HPDE6-E6E7 (cell line): ENCODE measurements around the gene UBAP1.
"Not testable (repeated sequence)": the region's sequence is repeated elsewhere in the genome, so short reads cannot be mapped to it uniquely, and the experiment has no call there.

Experiments
- DNase-seq: peaks from one replicate; pipeline ENCODE4 v3.0.0; 2011; ENCODE audit warnings: missing footprints; ENCODE audit errors: extremely low spot score

UBAP1 gene

DNA sequence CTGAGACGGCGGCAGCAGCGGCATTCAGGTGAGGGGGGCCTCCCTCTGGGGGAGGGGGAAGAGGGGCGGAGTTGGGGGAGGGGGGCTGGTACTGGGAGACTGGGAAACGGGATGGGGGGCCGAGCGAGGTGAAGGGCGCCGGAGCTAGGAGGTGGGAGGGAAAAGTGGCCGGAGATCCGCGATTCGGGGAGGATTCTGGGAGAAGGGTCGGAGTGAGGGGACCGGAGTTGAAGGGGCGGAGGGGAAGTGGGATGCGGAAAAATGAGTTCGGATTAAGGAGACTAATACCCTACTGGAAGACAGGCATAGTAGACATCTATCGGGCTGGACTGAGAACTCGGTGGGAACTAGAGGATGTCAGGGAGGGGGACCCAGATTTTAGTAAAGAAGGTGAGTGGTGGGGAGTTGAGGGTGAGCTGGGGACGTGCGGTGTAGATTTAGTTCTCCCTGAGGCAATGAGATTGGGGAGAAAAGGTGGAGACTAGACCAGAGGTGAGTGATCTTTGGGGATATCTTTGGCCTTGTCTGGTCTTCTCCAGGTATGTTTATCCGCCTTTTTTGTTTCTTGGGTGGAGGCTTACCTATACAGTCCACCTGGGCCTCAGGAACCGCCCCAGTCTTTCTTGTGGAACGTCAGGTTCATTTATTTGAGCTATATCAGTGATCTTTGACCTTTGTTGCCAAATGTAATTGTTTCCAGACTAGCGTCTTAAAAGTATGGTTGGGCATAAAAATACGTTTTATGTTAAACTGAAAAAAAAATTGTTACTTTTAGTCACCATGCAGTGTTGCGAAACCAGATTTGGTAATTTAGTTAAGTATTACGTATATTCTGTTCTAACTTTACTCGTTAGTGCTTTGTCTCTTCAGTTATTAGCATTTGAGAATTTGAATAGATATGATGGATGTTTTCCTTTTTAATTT is 632 bp downstream of the UBAP1 start:
- peak; percentile 25 for DNase-seq

DNA sequence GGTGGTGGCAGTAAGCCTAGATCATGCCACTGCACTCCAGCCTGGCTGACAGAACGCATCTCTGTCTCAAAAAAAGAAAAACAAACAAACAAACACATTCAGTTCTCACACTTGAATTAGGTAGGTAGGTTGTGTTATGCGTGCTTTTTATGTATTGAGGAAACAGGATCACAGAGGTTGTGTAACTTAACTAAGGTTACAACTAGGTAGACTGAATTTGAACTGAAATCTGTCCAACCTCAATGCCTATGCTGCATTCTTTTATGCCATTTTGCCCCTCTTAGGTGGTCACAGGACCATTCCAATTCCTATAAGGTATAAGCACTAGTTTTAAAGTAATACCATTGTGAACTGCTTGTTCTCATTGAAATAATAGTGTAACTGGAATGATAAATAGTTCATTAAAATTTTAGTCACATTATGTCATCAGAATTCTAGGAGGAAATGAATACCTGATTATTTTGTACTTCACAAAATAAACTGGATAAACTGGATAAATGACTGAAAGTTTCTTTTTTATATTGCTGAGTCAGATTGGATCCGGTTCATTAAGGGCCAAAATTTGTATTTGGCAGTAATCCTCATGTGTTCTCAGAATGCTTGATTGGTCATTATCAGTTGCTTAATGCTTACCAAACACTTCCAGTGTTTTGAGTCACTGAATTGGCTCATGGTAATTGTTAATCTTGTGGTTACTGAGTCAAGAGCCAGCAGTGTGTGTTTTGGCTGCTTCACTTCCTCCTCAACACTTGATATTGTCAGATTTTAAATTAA is 7.1 kb downstream of the UBAP1 start:
- peak; percentile 85 for DNase-seq

DNA sequence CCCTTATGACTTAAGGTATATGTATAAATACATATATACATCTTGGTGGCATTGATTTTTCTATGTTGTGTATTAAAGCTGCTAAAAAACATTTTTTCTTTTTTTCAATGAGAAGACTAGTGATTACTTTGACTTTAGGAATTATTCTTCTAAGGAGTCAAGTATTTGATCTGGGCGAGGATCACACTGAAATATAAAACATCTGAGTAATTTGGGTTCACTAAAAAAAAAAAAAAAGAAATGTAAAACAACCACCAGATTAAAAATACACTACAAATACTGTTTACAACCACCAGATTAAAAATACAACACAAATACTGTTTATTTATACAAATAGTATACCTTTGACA is 9.0 kb downstream of the UBAP1 start:
- DNase-seq, result no peak

DNA sequence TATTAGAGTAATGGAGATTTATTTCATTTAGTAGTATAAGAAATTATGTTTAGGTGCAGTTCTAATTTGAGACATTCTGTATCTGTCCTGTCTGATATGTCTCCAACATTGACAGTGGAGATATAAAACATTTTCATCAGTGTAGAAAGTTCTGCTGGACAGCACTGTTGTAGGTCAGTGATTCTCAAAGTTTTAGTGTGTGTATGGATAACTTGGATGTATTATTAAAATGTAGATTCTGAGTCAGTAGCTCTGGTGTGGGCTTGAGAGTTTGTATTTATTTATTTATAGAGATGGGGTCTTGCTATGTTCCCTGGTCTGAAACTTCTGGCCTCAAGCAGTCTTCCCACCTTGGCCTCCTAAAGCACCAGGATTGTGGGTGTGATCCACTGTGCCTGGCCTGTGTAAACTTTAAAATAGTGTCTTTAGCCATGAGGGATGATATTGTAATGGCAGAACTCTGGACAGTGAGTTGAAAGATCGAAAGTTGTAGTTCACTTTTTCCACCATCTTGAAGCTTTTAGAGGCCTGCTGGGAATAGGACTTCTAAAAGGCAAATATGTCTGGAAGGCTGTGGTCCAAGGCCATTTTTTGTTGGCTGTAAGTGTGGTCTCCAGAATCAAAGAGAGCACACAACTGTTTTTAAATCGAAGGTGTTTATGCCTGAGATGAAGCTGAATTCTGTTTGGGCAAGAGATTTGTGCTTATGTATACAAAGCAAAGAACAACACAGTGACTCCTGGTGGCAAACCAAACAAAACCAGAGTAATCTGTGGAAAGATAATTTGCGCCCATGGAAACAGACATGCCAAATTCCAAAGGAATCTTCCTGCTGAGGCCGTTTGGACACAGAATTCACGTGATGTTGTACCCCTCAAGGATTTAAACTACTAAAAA is 12.4 kb downstream of the UBAP1 start:
- DNase-seq, result no peak

DNA sequence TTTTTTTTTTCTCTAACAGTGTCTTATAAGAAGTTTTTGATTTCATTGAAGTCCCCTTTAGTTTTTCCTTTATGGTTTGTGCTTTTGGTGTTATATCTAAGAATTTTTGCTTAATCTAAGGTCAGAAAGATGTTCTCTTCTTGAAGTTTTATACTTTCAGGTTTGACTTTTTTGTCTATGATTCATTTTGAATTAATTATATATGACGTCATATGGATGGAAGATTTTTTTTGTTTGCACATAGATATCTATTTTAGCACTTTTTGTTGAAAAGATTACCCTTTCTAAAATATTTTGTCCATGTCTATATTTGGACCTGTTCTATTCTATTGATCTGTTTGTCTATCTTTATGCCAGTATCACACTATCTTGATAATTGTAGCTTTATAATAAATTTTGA is 16.3 kb downstream of the UBAP1 start:
- DNase-seq, result no peak

DNA sequence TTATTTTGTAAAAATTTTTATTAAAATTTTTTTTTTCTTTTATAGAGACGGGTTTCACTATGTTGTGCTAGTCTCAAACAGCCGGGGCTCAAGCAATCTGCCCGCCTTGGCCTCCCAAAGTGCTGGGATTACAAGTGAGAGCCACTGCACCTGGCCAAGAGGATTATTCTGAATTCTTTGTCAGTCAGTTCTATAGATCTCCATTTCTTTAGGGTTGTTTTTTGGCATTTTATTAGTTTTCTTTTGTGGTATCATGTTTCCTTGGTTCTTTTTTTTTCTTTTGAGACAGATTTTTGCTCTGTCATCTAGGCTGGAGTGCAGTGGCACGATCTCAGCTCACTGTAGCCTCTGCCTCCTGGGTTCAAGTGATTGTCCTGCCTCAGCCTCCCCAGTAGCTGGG is 18.4 kb downstream of the UBAP1 start:
- DNase-seq, result not testable (repeated sequence)

DNA sequence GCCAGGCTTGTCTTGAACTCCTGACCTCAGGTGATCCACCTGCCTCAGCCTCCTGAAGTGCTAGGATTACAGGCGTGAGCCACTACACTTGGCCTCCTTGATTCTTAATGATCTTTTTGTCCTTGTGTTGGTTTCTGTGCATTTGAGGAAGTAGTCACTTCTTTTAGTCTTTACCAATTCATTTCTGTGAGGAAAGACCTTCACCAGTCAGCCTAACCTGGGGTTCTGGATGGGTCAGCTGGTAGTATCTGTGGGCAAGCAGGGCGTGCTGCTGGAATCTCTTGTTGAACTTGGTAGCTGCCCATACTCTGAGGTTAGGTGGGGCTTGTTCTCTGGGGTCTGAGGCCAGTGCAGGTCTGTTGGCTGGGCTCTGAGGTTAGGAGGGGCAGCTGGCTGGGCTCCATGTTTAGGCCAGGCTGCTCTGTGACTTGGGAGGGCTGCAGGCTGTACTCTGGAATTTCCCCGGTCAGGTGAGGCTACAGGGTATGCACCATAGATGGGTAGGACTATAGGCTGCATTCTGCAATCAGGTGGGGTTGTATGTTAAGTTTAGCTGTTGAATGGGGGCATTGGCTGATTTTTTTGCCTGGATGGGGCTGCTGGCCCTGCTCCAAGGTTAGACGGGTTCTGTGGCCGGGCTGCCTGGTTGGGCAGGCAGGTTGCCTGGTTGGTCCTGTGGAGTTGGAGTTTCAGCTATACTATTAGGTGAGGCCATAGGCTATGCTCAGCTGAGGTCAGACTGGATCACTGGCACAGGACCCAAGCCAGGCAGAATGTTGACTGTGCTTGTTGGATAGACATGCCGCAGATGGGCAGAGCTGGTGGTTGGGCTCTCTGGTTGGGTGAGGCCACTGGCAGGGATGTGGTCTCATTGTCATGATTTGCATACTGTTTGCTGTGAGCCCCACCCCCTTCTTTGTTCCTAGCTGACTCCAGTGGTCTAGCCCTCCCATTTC is 19.2 kb downstream of the UBAP1 start:
- DNase-seq, result no peak

DNA sequence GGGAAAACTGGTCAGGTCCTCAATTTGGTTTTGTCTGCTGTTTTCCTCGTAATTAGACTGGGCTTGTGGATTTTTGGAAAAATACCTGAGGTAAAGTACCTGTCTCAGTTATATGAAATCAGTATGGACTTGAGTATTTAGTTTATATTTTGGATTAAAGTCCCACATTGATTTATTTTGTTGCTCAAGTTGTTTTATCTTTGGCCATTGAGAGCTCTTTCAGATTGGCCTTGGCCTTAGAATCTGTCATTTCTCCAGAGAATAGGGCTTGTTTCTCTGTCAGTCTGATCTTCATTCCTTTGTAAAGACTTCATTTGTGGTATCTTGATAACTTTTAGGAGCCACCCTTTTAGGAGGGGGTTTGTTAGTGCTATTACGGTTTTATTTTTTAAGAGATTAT is 21.2 kb downstream of the UBAP1 start:
- DNase-seq, result no peak

DNA sequence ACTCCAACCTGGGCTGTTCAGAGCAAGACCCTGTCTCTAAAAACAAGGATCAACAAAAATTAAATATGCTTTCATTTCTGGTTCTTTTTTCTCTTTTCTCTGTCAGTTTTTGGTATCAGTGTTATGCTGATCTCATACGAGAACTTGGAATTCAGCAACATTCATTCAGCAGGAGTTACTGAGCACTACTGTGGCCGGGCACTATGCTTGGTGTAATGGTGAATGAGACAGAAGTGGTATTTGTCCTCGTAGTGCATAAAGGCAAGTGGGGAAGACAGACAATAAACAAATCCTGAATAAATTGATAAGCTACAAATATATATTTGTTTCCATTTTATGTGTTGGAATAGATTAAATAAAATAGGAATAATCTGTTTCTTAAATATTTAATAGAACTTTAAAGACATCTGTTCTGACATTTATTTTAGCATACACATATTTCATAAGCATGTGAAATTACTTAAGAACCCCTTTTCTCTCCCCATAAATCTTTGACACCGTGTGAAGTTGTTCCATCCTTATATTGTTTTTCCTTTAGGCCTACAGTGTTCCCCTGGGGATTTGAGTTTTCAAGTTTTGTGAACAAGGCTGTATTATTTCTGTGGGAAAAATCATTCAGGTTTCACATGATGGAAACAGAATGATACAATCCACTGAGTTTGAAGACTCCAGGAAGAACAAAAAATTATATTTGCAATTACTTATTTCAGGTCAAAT is 24.6 kb downstream of the UBAP1 start:
- DNase-seq, result no peak

DNA sequence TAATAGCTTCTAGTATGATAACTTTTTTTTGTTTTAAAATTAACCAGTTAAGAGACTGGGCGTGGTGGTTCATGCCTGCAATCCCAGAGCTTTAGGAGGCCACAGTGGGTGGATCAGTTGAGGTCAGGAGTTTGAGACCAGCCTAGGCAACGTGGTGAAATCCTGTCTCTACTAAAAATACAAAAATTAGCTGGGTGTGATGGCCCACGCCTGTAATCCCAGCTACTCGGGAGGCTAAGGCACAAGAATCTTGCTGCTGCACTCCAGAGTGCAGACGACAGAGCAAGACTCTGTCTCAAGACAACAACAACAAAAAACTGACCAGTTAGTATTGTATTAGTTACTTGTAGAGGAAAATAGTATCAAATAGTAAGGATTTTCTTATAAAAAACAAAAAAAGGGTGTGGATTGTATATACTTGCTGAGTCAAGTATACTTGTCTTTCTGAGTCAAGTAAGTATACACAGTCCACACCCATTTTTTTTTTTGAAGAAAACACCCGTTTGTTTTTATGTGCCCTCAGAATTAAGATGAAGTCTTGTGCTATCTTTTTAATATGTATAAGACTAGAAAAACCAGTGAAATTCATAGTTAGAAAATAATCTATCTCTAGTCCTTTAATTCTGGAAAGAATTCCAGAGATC is 25.3 kb downstream of the UBAP1 start:
- DNase-seq, result peak; percentile 20

DNA sequence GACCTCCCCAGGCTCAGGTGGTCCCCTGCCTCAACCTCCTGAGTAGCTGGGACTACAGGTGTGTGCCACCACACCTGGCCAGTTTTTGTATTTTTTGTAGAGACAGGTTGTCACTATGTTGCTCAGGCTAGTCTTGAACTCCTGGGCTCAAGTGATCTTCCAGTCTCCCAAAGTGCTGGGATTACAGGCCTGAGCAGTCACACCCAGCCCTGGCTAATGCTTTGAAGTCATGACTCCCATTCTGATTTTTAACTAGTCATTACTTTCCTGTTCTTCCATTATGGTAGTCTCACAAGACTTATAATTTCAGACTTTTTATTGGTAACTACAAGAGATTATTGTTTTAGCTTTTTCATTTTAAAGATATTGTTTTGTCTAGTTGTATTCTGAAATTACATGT is 26.3 kb downstream of the UBAP1 start:
- DNase-seq, result no peak

DNA sequence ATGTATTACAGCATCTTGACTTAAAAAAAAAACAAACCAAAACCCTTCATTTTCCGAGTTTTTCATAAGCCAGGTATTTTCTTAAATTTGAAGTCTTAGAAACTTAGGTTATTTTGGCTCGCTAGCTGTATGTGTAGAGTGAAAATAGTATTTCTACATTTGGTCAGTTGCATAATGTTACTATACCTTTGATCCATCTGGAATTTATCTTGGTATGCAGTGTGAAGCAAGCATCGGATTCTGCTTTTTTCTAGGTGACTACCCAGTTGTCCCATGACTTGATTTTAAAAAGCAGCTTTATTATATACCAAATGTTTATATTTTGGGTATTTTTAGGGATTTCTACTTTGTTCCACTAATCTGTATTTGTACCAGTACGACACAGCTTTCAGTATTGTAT is 27.7 kb downstream of the UBAP1 start:
- DNase-seq, result no peak

DNA sequence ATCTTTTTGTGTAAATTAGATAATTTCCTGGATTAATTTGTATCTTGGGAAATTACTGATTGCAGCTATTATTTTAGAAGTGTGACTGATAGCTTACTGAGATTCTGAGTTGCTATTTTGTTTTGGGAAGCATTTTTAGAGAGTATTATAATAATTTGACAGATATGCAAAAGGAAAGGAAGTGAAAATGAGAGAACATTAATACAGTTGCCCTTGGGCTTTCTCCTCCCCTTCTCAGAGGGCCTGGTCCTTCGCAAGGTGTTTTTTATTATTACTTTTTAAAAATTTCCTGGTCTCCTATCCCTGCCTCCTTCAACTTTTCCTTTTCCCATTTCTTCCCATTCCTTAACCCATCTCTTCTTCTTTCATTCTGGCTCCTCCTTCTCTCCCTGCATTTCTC is 32.6 kb downstream of the UBAP1 start:
- no peak for DNase-seq

DNA sequence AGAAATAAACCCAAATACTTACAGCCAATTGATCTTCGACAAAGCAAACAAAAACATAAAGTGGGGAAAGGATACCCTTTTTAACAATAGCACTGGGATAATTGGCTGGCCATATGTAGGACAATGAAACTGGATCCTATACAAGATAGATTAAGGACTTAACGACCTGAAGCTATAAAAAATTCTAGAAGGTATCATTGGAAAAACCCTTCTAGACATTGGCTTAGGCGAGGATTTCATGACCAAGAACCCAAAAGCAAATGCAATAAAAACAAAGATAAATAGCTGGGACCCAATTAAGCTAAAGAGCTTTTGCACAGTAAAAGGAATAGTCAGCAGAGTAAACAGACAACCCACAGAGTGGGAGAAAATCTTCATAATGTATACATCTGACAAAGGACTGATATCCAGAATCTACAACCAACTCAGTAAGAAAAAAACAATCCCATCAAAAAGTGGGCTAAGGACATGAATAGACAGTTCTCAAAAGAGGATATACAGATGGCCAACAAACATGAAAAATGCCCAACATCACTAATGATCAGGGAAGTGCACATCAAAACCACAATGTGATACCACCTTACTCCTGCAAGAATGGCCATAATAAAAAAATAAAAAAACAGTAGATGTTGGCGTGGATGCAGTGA is 35.6 kb downstream of the UBAP1 start:
- DNase-seq, result not testable (repeated sequence)

DNA sequence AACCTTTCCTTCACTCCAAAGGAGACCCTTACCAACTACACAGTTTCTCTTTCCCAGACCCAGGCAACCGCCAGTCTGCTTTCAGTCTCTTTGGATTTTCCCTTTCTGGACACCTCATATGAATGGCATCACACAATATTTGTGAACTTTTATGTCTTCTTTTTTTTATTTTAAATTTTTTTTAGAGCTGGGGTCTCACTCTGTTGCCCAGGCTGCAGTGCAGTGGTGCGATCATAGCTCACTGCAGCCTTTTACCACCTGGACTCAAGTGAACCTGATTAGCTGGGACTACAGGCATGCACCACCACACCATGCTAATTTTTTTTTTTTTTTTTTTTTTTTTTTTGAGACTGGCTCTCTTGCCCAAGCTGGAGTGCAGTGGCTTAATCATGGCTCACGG is 37.5 kb downstream of the UBAP1 start:
- DNase-seq, result no peak

DNA sequence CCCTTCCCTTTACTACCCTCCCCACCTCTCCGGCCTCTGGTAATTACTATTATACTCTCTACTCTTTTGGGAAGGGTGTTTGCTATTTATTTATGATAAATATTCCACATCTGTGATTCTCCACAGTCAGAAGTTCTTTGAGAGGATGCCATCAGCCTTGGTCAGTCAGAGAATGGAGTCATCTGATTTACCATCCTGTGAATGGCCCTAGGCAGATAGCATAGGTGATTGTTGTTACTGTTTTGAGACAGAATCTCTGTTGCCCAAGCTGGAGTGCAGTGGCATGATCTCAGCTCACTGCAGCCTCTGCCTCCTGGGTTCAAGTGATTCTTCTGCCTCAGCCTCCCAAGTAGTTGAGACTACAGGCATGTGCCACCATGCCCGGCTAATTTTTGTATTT is 38.2 kb downstream of the UBAP1 start:
- DNase-seq, result not testable (repeated sequence)

DNA sequence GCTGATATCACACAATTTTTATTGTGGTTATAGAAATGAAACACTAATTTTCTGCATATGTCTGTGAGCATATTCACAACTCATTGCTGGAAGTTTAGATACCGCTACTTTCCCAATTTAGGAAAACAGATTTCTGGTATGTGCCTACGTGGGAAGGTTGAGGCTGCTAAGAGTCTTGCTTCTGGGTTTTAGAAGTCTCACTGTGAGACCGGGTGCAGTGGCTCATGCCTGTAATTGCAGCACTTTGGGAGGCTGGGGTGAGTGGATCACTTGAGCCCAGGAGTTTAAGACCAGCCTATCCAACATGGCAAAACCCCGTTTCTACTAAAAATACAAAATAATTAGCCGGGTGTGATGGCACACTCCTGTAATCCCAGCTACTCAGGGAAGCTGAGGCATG is 39.6 kb downstream of the UBAP1 start:
- no peak for DNase-seq

DNA sequence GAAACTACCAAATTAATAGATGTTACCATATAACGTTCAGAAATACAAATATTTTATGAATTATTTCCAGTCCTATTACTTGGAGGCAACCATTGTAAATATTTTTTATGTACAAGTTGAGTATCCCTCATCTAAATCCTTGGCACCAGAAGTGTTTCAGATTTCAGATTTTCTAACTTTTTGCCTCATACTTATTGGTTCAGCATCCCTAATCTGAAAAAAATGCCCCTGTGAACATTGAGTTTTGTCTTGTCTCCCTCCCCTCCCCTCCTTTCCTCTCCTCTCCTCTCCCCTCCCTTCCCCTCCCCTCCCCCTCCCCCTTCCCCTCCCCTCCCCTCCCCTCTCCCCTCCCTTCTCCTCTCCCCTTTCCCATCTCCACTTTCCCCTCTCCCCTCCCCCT is 40.6 kb downstream of the UBAP1 start:
- no peak for DNase-seq

DNA sequence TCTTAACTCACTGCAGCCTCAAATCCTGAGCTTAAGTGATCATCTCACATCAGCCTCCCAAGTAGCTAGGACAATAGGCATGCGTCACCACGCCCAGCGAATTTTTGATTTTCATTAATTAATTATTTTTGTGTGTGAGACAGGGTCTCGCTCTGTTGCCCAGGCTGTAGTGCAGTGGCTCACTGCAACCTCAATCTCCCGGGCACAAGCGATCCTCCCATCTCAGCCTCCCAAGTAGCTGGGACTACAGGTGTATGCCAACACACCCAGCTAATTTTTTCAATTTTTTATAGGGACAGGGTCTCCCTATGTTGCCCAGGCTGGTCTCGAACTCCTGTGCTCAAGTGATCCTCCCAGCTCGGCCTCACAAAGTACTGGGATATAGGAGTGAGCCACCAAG is 41.4 kb downstream of the UBAP1 start:
- no peak for DNase-seq
